ENCODE data around the gene THUMPD1.
"Not testable (repeated sequence)": the region's sequence is repeated elsewhere in the genome, so short reads cannot be mapped to it uniquely, and the experiment has no call there.

Gene THUMPD1

DNA sequence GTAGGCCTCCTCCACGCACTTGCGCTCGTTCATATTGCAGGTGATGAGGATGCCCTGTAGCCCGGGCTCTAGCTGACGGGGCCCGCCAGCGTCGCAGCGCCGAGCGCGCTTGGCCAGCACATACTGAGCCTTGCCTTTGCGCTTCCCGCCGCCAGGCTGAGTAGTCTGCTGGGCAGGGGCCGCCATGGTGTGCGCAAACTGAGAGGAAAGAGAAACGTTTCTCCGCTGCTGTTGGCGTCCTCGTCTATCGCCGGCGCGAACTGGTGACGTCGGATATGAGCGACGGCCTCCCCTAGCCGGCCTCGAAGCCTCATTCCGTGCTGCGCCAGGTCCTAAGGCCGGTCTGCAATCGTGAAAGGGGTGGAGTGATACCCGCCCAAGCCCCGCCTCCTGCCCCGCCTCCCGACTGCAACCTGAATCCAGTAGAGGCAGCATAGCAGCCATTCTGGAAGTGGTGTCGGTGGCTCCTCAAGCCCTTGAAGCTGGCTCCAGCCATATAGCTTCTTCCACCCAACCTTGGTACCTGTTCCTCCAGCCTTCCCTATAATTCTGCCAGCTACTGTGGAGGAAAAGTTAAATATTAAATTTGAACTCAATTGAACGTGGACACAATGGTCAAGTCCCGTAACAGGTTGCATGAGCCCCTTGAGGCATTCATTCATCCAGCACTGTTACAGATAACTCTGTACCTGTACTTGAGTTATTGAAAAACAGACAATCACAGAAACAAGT, at the start of gene THUMPD1:
THUMPD1 (minus strand) TSS at position 265 of the 732 bp plus-strand sequence; CDS start at position 186, 79 bp downstream.
- DNase-seq = peak; percentile 95 to 98

GRCh38 chr16:20789130-20789529, 47.5 kb upstream of the THUMPD1 start:
- no peak for DNase-seq

DNA sequence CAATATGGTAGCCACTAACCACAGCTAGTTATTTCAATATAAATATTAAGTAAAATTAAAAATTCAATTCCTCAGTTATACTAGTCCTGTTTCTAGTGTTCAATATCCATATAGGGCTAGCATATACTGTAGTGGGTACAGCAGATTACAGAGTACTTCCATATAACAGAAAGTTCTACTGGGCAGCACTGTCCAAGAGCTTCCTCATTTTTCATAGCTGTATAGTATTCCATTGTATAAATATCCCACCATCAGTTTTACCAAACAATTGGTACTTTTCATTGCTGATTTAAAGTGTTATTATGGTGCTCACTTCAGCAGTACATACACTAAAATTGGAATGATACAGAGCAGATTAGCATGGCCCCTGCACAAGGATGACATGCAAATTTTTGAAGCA, 42.6 kb upstream of the THUMPD1 start:
- DNase-seq = no peak

- no peak for DNase-seq
Observed at GRCh38 chr16:20782470-20782869, 40.9 kb upstream of the THUMPD1 start.

DNA sequence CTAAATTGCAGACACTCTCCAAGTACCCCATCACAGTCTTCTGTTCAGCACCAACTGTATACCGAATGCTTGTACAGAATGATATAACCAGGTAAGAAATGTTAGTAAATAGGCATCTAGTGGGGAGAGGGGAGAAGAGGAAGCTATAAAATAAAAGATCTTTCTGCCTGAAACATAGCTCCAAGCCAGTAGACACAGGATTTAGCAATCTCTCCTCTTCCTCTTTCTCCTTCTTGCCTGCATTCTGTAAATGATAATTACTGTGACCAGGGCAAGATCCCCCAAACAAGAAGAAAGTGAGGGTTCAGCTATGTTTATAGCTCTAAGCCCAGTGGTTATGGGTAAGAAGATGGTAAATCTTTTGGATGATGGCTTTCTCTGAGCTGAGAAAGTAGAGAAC, 40.1 kb upstream of the THUMPD1 start:
- no peak for DNase-seq

- DNase-seq = peak; percentile 41 to 52
Observed at GRCh38 chr16:20774703-20775362, 33.2 kb upstream of the THUMPD1 start.

- DNase-seq = no peak
Observed at GRCh38 chr16:20773679-20774078, 32.1 kb upstream of the THUMPD1 start.

DNA sequence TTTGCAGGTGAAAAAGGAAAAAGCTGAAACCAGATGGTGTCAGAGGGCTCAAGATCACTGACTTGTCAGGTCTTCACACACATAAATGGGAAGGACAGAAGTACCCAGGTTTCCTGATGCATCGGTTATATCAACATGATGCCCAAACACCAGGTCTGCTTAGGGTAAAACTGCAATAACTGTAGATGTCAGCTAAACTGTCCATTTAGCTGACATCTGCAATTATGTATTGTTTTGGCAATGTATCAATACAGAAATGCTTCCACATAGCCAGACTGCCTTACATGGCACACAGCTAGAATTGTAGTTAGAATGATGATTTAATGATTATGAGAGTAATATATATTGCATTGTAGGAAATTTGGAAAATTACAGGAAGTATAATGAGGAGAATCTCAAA, 27.2 kb upstream of the THUMPD1 start:
- DNase-seq = no peak

DNA sequence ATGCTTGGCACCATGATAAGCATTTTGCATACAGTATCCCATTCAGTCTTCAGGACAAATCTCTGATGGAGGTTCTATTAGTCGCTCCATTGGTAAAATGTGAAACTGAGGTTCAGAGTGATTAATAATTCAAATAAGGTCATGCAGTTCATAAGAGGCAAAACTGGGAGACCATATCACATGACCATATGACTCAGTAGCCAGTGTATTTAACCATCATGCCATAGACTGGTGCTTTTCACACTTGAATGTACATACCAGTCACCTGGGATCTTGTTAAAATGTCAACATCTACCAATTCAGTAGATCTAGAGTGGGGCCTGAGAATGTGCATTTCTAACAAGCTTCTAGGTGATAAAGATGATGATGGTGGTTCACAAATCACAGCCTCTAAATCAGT, 26.5 kb upstream of the THUMPD1 start:
- DNase-seq = no peak

DNA sequence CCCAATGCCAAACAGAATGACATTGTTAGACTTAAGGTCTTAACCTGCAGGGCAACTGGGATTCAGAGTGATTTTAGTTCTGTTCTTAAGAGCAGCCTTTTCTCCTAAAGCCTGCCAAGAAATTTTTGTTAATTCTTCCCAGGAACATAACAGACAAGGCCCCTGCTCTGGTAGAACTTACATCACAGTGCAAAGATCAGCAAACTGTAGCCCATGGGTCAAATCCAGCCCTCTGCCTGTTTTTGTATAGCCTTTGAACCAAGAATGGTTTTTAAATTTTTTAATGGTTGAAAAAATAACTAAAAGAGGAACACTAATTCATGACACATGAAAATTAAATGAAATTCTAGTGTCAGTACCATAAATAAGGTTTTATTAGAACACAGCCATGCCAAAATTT, 26.0 kb upstream of the THUMPD1 start:
- no peak for DNase-seq

- DNase-seq = no peak
Observed at GRCh38 chr16:20766294-20766693, 24.7 kb upstream of the THUMPD1 start.

- no peak for DNase-seq
Observed at GRCh38 chr16:20765732-20766131, 24.1 kb upstream of the THUMPD1 start.

GRCh38 chr16:20764448-20764847, 22.8 kb upstream of the THUMPD1 start:
- not testable (repeated sequence) for DNase-seq

GRCh38 chr16:20763461-20764232, 22.0 kb upstream of the THUMPD1 start, which contains the start of gene ACSM3:
ACSM3 (plus strand) TSS chr16:20764014; CDS start chr16:20770035, 6,021 bp downstream.
- peak; percentile 53 to 68 for DNase-seq

- DNase-seq = no peak
Observed at GRCh38 chr16:20762404-20763123, 20.9 kb upstream of the THUMPD1 start.

GRCh38 chr16:20761175-20761574, 19.6 kb upstream of the THUMPD1 start:
- no peak for DNase-seq

GRCh38 chr16:20760346-20760745, 18.7 kb upstream of the THUMPD1 start:
- no peak for DNase-seq

GRCh38 chr16:20755799-20756198, 14.2 kb upstream of the THUMPD1 start:
- not testable (repeated sequence) for DNase-seq

DNA sequence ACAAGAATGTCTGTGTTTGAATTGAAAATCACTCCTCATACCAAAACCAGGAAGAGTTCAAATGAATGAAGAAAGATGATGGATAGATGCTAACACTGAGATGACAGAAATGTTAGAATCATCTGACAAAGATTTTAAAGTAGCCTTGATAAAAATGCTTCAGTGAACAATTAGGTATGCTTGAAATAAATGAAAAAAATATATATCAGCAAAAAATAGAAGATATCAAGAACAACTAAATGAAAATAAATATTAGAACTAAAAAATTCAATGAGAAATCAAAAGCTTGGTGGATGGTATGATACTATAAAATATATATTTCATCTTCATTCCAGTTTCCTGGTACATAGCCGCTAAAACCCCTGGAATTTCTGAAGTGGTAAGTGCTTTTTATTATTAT, 13.6 kb upstream of the THUMPD1 start:
- no peak for DNase-seq

- no peak for DNase-seq
Observed at GRCh38 chr16:20753727-20754126, 12.1 kb upstream of the THUMPD1 start.

DNA sequence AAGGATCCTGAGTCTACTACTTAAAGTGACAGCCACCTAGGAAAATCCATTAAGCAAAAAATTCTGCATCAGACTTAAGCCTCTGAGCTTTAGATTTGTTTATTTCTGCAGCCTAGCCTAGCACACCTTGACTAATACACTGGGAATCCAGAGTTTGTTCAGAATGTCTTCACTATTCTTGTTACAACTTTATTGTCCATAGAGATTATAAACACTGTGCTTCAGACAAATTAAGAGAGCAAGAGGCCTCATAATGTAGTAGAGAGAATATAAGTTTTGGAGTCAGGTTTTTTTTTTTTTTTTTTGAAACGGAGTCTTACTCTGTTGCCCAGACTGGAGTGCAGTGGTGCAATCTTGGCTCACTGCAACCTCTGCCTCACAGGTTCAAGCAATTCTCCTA, 8.9 kb upstream of the THUMPD1 start:
- no peak for DNase-seq

- no peak for DNase-seq
Observed at GRCh38 chr16:20749474-20749873, 7.9 kb upstream of the THUMPD1 start.

All from activated CD4-positive, alpha-beta T cell treated with anti-CD3 and anti-CD28 coated beads for 4 hours (primary cell).